KMS-11 (cell line): ENCODE data around the gene ARHGEF10L.

Experiments used
- H2AFZ ChIP-seq: fragments of 200-600 bp; sonication (generic); 2 replicates; pipeline ENCODE4 v1.6.1; 2016; ENCODE audit warnings: antibody characterized with exemption, mixed run types, low read depth
- H3K27ac ChIP-seq: fragments of 200-600 bp; sonication (generic); 2 replicates; pipeline ENCODE4 v1.6.1; 2016; ENCODE audit warnings: mild to moderate bottlenecking, mixed run types
- H3K27me3 ChIP-seq: fragments of 200-600 bp; sonication (generic); 2 replicates; pipeline ENCODE4 v1.6.1; 2017; ENCODE audit warnings: mild to moderate bottlenecking, low read depth, mixed run types, moderate library complexity; ENCODE audit not compliant: insufficient read depth
- H3K36me3 ChIP-seq: fragments of 200-600 bp; sonication (generic); 2 replicates; pipeline ENCODE4 v1.6.1; 2017; ENCODE audit warnings: mild to moderate bottlenecking, mixed run types; ENCODE audit not compliant: insufficient read depth
- H3K4me1 ChIP-seq: fragments of 200-600 bp; sonication (generic); 2 replicates; pipeline ENCODE4 v1.6.1; 2016; ENCODE audit warnings: mild to moderate bottlenecking, low read depth, mixed run types; ENCODE audit not compliant: poor library complexity, severe bottlenecking
- H3K4me2 ChIP-seq: fragments of 200-600 bp; sonication (generic); 2 replicates; pipeline ENCODE4 v1.7.0; 2016; ENCODE audit warnings: mild to moderate bottlenecking, mixed run types
- H3K4me3 ChIP-seq: fragments of 200-600 bp; sonication (generic); IDR thresholded peaks from 2 replicates; pipeline ENCODE4 v1.6.1; 2017; ENCODE audit warnings: low read depth, low read length, mixed read lengths; ENCODE audit not compliant: insufficient read depth
- H3K79me2 ChIP-seq: fragments of 200-600 bp; sonication (generic); 2 replicates; pipeline ENCODE4 v1.6.1; 2016; ENCODE audit warnings: low read depth, mixed run types; ENCODE audit not compliant: insufficient read depth
- H3K9ac ChIP-seq: fragments of 200-600 bp; sonication (generic); 2 replicates; pipeline ENCODE4 v1.6.1; 2016; ENCODE audit warnings: mild to moderate bottlenecking, mixed run types
- H4K20me1 ChIP-seq: fragments of 200-600 bp; sonication (generic); 2 replicates; pipeline ENCODE4 v1.6.1; 2016; ENCODE audit warnings: mild to moderate bottlenecking, mixed run types; ENCODE audit not compliant: insufficient read depth
- TF ChIP-seq, protein P1 (sequence below): fragments of 200-600 bp; sonication (generic); conservative IDR thresholded peaks from 2 replicates; pipeline ENCODE4 v1.6.1; 2017; ENCODE audit warnings: low read depth, mild to moderate bottlenecking, antibody characterized with exemption, low read length, moderate library complexity, mixed read lengths

ARHGEF10L gene

DNA sequence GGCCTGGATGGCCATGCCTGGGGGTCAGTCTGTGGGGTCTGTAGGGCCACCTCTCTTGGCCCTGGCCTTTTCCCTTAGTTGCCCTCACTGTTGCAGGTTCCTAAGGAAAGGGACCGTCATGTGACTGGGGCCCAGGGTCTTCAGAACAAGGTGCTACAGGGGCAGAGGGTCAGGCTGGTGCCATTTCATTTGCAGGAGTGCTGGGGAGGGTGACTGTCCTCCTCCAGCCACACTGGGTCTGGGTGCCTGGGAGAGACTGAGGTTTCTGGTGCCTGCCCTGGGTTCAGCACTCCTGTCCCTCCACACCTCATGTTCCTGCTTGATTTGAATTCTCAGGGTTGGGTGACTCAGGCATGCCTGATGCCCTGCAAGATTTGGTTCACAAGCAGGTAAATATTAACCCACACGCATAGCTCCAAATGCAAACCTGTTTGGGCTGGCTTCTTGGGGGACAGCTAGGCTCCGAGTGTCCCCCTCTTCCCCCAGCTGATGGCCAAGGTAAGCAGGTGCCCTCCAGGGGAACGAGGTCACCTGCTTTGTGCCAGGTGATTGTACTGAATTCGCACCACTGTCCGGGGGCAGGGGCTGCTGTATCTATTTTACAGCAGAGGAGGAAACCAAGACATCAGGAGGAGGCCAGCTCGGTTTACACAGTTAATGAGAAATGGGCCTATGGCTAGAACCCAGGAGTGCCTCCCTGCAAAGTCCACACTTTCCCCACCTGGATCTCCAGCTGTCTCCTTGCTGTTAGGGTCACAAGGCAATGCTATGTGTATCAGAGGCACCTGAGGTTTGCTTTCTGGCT is 20.3 kb downstream of the ARHGEF10L start:
- Histone ChIP-seq H3K9ac (no peak overlapping the region), H3K79me2 (no peaks in the 10 kb centered on the region), H2AFZ (no peak overlapping the region), H3K4me1 (no peaks in the 10 kb centered on the region), H3K4me3 (no peak overlapping the region), H3K27ac (no peak overlapping the region), H4K20me1 (no peaks in the 10 kb centered on the region), H3K27me3 (peaks cover 8% of the 10 kb centered on the region; the same call in 1 of the 2 replicates), H3K36me3 (no peaks in the 10 kb centered on the region), H3K4me2 (no peak overlapping the region)
- TF ChIP-seq, protein P1, sequence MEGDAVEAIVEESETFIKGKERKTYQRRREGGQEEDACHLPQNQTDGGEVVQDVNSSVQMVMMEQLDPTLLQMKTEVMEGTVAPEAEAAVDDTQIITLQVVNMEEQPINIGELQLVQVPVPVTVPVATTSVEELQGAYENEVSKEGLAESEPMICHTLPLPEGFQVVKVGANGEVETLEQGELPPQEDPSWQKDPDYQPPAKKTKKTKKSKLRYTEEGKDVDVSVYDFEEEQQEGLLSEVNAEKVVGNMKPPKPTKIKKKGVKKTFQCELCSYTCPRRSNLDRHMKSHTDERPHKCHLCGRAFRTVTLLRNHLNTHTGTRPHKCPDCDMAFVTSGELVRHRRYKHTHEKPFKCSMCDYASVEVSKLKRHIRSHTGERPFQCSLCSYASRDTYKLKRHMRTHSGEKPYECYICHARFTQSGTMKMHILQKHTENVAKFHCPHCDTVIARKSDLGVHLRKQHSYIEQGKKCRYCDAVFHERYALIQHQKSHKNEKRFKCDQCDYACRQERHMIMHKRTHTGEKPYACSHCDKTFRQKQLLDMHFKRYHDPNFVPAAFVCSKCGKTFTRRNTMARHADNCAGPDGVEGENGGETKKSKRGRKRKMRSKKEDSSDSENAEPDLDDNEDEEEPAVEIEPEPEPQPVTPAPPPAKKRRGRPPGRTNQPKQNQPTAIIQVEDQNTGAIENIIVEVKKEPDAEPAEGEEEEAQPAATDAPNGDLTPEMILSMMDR = no peak

DNA sequence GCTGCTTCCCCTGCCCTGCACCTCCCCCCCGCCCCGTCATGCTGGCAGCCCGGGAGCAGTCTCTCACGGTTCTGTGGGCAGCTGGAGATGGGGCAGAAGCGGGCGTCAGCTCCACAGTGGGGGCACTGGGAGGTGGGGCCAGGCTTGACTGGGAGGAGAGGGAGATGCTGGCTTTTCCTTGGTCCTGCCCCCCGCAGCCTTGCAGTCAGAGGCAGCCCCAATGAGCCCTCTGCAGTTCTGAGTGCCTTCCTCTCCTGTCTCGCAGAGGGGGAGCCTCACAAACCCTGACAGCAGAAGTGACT is 21.7 kb downstream of the ARHGEF10L start:
- Histone ChIP-seq H3K9ac (no peak overlapping the region), H4K20me1 (no peaks in the 10 kb centered on the region), H3K4me2 (no peak overlapping the region), H3K27me3 (peaks cover 8% of the 10 kb centered on the region; the same call in 1 of the 2 replicates), H3K4me3 (no peak overlapping the region), H3K27ac (no peak overlapping the region), H2AFZ (no peak overlapping the region), H3K36me3 (no peaks in the 10 kb centered on the region), H3K4me1 (no peaks in the 10 kb centered on the region), H3K79me2 (no peaks in the 10 kb centered on the region)
- TF ChIP-seq, protein P1 = no peak

DNA sequence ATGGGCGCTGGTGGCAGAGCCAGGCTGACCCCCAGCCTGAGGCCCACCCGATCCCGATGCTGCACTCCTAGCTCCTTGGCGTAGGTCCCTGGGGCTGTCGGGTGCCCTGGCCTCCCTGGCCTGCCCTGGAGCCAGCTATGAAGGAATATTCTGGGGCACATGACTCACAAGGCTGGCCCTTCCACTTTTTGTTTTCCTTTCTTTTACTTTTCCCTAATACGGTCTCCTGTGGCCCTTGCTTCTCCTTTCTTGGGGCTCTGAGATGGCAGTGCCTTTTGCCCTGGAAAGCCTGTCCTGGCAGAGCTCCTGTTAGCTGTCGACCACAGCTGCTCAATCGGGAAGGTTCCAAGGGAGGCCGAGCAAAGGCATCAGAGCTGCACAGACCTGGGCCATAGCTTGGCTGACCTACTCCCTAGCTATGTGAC is 22.1 kb downstream of the ARHGEF10L start:
- H3K9ac ChIP-seq = no peak overlapping the region
- no peak overlapping the region for H2AFZ ChIP-seq
- TF ChIP-seq, protein P1 = no peak
- no peaks in the 10 kb centered on the region for H3K4me1 ChIP-seq
- H3K27me3 ChIP-seq = peaks cover 8% of the 10 kb centered on the region; the same call in 1 of the 2 replicates
- no peak overlapping the region for H3K4me3 ChIP-seq
- H4K20me1 ChIP-seq = no peaks in the 10 kb centered on the region
- H3K79me2 ChIP-seq = no peaks in the 10 kb centered on the region
- H3K4me2 ChIP-seq = no peak overlapping the region
- H3K27ac ChIP-seq = no peak overlapping the region
- no peaks in the 10 kb centered on the region for H3K36me3 ChIP-seq

DNA sequence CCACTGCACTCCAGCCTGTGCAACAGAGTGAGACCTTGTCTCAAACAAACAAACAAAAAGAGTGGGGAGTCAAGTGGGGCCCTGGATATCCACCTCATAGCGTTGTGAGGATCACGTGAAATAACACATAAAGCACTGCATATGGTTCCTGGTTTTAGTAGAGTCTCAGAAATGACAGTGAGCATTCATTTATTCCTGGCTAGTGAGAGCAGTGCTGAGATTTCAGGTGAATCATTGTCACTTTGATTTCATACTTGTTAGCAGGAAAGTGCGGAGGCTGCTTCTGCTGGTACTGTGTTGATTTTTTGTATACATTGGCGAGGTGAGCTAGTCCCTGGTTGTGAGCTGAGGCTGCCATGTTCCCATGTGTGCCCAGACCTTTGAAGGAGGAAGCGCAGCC is 22.9 kb downstream of the ARHGEF10L start:
- Histone ChIP-seq H3K4me1 (no peaks in the 10 kb centered on the region), H3K27me3 (peaks cover 8% of the 10 kb centered on the region; the same call in 1 of the 2 replicates), H3K9ac (no peak overlapping the region), H3K4me2 (no peak overlapping the region), H3K36me3 (no peaks in the 10 kb centered on the region), H3K4me3 (no peak overlapping the region), H2AFZ (no peak overlapping the region), H4K20me1 (no peaks in the 10 kb centered on the region), H3K79me2 (no peaks in the 10 kb centered on the region), H3K27ac (no peak overlapping the region)
- TF ChIP-seq, protein P1 = no peak
